SK-N-MC (cell line): ENCODE measurements around the gene SMG6.

Experiments used
- EZH2 ChIP-seq: fragments of 200-600 bp; sonication (generic); IDR thresholded peaks from one replicate; pipeline ENCODE4 v1.6.1; 2017; ENCODE audit warnings: antibody characterized with exemption
- POLR2AphosphoS5 ChIP-seq: IDR thresholded peaks from 2 replicates; pipeline ENCODE4 v1.6.1; 2012; ENCODE audit warnings: mild to moderate bottlenecking, low read depth, low read length, borderline replicate concordance

GRCh38 chr17:2266865-2267228 is 36.7 kb downstream of the SMG6 start:
- no peak for TF ChIP-seq POLR2AphosphoS5
- no peak for TF ChIP-seq EZH2
